T-helper 17 cell (primary cell): Measurements from ENCODE around the gene PDCD1. TPM values are rescaled to one million over a fixed set of nuclear protein-coding genes. Genes with fewer than 3 reads are reported as not detected.
"Not testable (repeated sequence)": the region's sequence is repeated elsewhere in the genome, so short reads cannot be mapped to it uniquely, and the experiment has no call there.

Experiments used
- ATAC-seq: fragments of 150-1000 bp; cut with Tn5 transposase; 2 replicates; pipeline ENCODE4 v1.10.0; 2021; ENCODE audit warnings: mild to moderate bottlenecking, moderate library complexity
- DNase-seq, 3 donors: peaks; one replicate each; pipeline versions ENCODE4 v3.0.0 to v3.0.0-alpha.2; 2020 to 2021
- H3K9me3 ChIP-seq: one replicate; pipeline ENCODE4 v1.7.0; 2013; ENCODE audit warnings: low read length, mild to moderate bottlenecking; ENCODE audit not compliant: control insufficient read depth, poor library complexity, severe bottlenecking
- H3K27ac Mint-ChIP-seq: one replicate; pipeline ENCODE4 v1.8.0; 2022; ENCODE audit warnings: mild to moderate bottlenecking, moderate library complexity, mixed read lengths
- H3K27me3 Mint-ChIP-seq: one replicate; pipeline ENCODE4 v1.8.0; 2022; ENCODE audit warnings: mixed read lengths
- H3K36me3 Mint-ChIP-seq: one replicate; pipeline ENCODE4 v1.8.0; 2022; ENCODE audit warnings: low read depth, mixed read lengths
- H3K4me1 Mint-ChIP-seq: one replicate; pipeline ENCODE4 v1.8.0; 2022; ENCODE audit warnings: mild to moderate bottlenecking, mixed read lengths
- H3K4me3 Mint-ChIP-seq: one replicate; pipeline ENCODE4 v1.8.0; 2022; ENCODE audit warnings: mild to moderate bottlenecking, moderate library complexity, mixed read lengths
- total RNA-seq, 4 donors: library from RNA in 2 of 4; stranded (reverse) in 2 of 4; gene quantifications; one replicate each; pipeline ENCODE4 v1.2.3 and lab custom pipeline; 2022 to 2026

The PDCD1 gene
- total RNA-seq, 2 donors from 2014 or later: 8.1 to 10.4 TPM

DNA sequence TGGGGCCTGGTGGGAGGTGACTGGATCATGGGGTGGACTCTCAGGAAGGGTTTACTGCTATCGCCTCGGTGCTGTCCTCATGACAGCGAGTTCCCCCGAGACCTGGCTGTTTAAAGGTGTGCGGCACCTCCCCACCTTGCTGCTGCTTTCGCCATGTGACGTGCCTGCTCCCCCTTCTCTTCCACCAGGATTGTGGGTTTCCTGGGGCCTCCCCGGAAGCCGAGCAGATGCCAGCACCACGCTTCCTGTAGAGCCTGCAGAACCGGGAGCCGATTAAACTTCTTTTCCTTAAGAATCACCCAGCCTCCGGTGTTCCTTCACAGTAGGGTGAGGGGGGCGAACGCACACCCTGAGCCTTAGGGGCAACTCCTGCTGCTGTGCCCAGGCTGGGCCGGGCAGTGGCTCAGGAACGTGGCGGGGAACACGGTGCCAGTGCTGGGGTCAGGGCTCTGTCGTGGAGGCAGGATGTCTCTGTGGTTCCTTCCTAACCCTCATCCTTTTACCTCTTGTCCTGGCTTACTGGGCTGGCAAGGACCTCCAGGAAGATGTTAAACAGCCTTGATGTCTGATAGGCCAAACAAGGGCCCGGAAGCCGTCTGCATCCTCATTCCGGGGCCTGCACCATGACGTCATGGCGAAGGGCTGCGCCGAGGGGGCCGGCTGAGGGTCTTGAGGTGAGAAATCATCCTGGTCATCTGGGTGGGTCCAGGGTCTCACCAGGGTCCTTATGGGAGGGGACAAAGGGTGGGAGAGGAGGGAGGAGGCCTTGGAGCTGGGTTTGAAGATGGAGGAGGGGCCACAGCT lies 37.0 kb downstream of the PDCD1 start:
- ATAC-seq: no peak
- Mint-ChIP-seq H3K4me3 (no peak overlapping the region), H3K4me1 (peaks cover 9% of the 10 kb centered on the region), H3K36me3 (peaks cover 2% of the 10 kb centered on the region), H3K27me3 (no peaks in the 10 kb centered on the region), H3K27ac (peak overlapping the region; percentile 32)
- no peak for DNase-seq
- no peaks in the 10 kb centered on the region for H3K9me3 ChIP-seq

DNA sequence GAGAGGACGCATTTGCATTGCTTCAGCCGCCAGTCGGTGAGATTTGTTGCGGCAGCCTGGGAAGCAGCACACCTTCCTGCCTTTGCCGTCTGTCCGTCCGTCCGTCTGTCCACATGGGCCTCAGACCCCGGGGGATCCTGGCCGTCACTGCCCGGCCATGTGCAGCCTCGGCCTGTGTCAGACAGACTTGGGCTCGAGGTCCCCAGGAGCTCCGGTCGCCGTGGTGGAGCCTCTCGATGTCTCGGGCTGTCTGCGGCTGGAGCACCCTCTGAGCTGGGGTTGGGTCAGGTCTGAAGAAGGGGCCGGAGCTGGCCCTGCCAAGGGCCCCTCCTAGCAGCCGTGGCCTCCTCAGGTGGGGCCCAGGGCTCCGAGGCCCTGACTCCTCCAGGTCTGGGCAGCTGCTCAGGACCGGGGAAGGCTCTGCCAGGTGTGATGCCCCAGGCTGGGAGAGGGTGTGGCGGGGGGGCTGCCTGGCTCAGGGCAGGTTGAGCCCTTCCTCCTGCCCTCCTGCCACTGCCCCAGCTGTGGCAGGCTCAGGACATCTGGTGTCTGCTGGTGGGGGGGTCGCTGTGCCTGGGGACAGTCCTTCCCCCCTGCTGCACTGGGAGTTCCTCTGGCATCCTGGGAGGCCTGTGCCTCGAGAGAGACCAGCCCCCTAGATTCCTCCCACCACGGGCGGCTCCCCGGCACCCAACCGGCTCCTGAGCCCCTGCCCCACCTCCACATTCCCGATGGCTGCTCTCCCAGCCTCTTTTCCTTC lies 37.9 kb downstream of the PDCD1 start:
- H3K4me3 Mint-ChIP-seq: no peak overlapping the region
- DNase-seq: no peak

DNA sequence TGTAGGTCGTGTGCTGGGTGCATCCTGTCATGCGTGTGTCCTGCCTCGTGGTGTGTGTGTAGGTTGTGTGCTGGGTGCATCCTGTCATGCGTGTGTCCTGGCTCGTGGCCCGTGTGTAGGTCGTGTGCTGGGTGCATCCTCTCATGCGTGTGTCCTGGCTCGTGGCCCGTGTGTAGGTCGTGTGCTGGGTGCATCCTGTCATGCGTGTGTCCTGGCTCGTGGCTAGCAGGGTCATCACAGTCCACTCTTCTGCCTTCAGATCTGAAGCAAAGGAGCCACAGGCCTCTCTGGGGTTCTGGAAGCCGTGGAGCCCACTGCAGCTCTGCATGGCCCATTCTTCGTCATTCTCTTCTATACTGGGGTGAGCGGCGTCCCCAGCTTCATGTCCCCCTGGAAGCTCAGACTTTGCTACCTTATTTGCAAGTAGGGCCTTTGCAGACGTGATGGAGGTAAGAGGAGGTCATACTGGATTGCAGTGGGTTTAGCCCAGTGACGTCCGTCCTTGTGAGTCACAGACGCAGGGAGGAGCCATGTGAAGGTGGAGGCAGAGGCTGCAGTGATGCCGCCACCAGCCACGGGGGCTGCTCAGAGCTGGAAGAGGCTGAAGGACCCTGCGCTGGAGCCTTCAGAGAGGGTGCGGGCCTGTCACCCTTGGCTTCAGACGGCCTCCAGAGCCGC lies 38.6 kb downstream of the PDCD1 start:
- ATAC-seq, H3K27me3 Mint-ChIP-seq, H3K36me3 Mint-ChIP-seq, H3K4me1 Mint-ChIP-seq, H3K27ac Mint-ChIP-seq, H3K4me3 Mint-ChIP-seq, H3K9me3 ChIP-seq: not testable (repeated sequence)
- peak in 1 of 3 donors; percentile 9 for DNase-seq

More for the DNA sequence above, 37.9 kb downstream of the PDCD1 start:
- H3K9me3 ChIP-seq: no peaks in the 10 kb centered on the region
- H3K27ac Mint-ChIP-seq: no peak overlapping the region
- H3K27me3 Mint-ChIP-seq: no peaks in the 10 kb centered on the region
- H3K4me1 Mint-ChIP-seq: peaks cover 9% of the 10 kb centered on the region
- H3K36me3 Mint-ChIP-seq: peaks cover 2% of the 10 kb centered on the region
- no peak for ATAC-seq

DNA sequence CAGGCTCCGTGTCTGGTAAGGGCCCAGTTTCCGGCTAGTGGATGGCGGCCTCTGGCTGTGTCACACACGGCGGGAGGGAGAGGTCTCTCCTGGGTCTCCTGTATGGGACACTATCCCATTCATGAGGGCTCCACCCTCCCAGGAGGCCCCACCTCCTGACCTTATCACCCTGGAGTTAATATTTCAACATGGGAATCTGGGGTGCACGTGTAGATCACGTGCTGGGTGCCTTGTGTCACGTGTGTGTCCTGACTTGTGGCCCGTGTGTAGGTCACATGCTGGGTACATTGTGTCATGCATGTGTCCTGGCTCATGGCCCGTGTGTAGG lies 39.8 kb downstream of the PDCD1 start:
- peaks cover 2% of the 10 kb centered on the region for H3K36me3 Mint-ChIP-seq
- H3K27ac Mint-ChIP-seq: no peak overlapping the region

DNA sequence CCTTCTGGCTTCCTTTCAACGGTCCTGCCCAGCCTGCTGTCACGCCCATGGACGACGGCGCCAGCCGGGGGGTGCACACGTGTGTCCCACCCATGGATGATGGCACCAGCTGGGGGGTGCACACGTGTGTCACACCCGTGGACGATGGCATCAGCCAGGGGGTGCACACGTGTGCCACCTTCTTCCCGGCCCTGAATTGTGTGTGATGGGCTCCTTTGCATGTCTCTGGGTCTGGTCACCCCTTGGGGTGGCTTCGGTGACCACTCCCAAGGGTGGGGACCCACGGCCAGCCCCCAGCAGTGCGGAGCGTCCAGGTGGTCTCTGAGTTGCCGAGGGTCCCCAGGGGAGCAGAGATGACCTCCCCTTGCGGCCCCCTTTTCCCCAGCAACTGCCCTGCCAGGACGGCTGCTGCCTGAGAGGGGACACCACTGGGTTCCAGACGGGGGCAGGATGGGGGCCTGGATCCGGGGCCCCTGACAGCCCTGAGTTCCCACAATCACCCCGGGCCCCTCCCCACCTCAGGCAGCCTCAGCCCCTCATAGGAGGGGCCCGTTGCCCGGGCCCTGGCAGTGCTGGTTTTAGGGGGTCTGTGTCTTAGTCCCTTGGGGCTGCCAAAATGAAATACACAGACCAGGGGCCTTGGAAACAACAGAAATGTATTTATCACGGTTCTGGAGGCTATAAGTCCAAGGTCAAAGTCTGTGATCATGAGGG lies 40.3 kb downstream of the PDCD1 start:
- peaks cover 2% of the 10 kb centered on the region for H3K36me3 Mint-ChIP-seq
- H3K9me3 ChIP-seq: no peaks in the 10 kb centered on the region
- no peak for ATAC-seq
- DNase-seq: no peak
- peaks cover 12% of the 10 kb centered on the region for H3K4me1 Mint-ChIP-seq
- H3K4me3 Mint-ChIP-seq: no peak overlapping the region
- H3K27ac Mint-ChIP-seq: peak overlapping the region; percentile 88
- H3K27me3 Mint-ChIP-seq: no peaks in the 10 kb centered on the region

More for the DNA sequence above, 39.8 kb downstream of the PDCD1 start:
- no peaks in the 10 kb centered on the region for H3K9me3 ChIP-seq
- Mint-ChIP-seq H3K4me3 (no peak overlapping the region), H3K27me3 (no peaks in the 10 kb centered on the region), H3K4me1 (peaks cover 11% of the 10 kb centered on the region)
- ATAC-seq (no peak), DNase-seq (no peak)

DNA sequence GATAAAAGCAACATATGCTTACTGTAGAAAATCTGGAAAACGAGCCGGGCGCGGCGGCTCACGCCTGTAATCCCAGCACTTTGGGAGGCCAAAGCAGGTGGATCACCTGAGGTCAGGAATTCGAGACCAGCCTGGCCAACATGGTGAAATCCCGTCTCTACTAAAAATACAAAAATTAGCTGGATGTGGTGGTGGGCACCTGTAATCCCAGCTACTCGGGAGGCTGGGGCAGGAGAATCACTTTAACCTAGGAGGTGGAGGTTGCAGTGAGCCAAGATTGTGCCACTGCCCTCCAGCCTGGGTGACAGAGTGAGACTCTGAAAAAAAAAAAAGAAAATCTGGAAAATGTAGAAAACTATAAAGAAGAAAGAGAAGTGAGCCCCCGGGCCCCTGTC lies 40.9 kb downstream of the PDCD1 start:
- ATAC-seq, H3K9me3 ChIP-seq, DNase-seq, H3K36me3 Mint-ChIP-seq, H3K27me3 Mint-ChIP-seq: not testable (repeated sequence)
- Mint-ChIP-seq H3K4me1 (peaks cover 12% of the 10 kb centered on the region), H3K27ac (peak overlapping the region; percentile 88), H3K4me3 (peak overlapping the region; percentile 73)

DNA sequence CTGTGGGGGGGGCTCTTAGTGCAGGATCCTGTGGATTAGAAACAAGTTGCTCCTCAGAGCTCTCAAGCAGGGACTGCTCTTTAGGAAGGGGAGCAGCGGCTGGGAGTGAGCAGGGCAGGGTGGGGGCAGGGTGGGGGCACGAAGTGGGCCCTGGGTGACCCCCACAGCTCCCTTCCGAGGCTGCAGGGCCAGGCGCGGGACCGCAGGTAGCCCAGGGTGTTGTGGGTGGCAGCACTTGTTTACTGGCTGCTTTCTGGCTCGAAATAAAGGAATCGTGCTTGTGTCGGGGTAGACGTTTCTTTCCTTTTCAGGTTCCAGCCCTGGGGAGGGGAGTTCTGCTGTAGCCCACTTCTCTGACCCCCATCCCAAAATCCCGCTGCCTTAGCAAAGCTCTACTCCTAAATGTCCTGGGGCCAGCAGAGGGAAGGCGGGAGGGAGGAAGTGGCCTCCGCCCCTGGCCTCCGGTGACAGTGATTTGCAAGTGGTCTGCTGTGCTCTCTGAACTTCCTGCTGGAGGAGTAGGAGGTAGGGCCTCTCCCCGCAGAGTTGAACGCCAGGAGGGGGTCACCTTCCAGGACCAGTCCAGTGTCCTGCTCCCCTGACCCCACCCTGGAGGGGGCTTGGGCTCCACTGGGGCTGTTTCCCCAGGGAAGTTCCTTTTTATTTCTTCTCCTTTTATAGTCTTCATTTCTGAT lies 41.4 kb downstream of the PDCD1 start:
- Mint-ChIP-seq H3K27me3 (no peaks in the 10 kb centered on the region), H3K36me3 (no peaks in the 10 kb centered on the region), H3K4me1 (peaks cover 8% of the 10 kb centered on the region), H3K27ac (peak overlapping the region; percentile 88), H3K4me3 (peak overlapping the region; percentile 73)
- DNase-seq: peak in 1 of 3 donors; percentile 12
- H3K9me3 ChIP-seq: no peaks in the 10 kb centered on the region
- ATAC-seq: no peak

DNA sequence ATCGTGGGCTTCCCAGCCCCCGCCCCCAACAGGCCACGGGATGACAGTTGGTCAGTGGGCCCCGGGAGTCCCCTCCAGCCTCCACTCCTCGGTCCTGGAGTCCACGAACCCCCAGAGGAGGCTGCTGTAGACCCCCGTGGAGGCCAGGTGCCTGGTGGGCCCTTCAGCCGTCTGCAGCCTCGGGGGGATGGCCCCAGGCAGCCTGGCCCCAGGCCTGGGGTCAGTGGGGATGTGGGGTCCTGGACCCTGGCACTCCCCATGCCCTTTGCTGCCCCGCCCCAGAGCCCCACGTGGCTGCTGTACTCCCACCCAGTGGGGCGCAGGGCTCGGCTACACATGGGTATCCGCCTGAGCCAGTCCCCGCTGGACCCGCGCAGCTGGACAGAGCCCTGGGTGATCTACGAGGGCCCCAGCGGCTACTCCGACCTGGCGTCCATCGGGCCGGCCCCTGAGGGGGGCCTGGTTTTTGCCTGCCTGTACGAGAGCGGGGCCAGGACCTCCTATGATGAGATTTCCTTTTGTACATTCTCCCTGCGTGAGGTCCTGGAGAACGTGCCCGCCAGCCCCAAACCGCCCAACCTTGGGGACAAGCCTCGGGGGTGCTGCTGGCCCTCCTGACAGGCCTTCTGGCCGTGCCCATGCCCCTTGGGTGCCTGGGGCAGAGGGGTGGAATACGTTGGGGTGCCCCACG lies 42.1 kb downstream of the PDCD1 start:
- H3K4me3 Mint-ChIP-seq: no peak overlapping the region

DNA sequence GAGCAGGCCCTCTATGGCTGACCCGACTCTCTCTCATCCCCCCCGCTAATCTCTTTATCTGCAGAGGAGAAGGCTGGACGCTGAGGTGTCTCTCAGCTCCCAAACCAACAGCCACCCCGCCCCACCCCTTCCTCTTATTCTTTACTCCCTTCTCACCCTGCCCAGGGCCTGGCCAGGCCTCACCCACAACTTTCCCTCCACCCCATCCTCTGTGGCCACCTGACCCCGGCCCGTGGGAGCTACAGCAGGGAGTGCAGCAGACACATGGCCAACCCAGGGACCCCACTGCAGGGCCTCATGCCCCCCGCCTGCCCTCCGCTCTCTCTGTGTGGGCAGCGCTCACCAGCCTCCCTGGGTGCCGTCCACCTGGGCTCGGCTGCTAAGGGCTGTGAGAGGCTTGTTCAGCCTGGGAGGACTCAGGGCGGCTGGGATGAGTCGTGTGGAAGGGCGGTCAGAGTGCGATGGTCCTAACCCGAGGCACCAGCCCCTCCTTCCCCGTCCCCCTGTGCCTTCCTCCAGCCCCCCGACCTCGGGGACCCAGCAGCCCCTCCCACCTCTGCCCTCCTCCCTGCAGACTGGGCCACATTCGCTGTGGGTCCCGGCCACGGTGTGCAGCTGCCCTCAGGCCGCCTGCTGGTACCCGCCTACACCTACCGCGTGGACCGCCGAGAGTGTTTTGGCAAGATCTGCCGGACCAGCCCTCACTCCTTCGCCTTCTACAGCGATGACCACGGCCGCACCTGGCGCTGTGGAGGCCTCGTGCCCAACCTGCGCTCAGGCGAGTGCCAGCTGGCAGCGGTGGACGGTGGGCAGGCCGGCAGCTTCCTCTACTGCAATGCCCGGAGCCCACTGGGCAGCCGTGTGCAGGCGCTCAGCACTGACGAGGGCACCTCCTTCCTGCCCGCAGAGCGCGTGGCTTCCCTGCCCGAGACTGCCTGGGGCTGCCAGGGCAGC lies 42.9 kb downstream of the PDCD1 start:
- Mint-ChIP-seq H3K36me3 (no peaks in the 10 kb centered on the region), H3K27me3 (no peaks in the 10 kb centered on the region), H3K4me1 (peaks cover 8% of the 10 kb centered on the region), H3K4me3 (no peak overlapping the region), H3K27ac (peak overlapping the region; percentile 78)
- DNase-seq: no peak
- no peaks in the 10 kb centered on the region for H3K9me3 ChIP-seq
- no peak for ATAC-seq

More for the DNA sequence above, 42.1 kb downstream of the PDCD1 start:
- Mint-ChIP-seq H3K27me3 (no peaks in the 10 kb centered on the region), H3K27ac (peak overlapping the region; percentile 88), H3K4me1 (peaks cover 8% of the 10 kb centered on the region), H3K36me3 (no peaks in the 10 kb centered on the region)
- no peaks in the 10 kb centered on the region for H3K9me3 ChIP-seq
- ATAC-seq (no peak), DNase-seq (no peak)

DNA sequence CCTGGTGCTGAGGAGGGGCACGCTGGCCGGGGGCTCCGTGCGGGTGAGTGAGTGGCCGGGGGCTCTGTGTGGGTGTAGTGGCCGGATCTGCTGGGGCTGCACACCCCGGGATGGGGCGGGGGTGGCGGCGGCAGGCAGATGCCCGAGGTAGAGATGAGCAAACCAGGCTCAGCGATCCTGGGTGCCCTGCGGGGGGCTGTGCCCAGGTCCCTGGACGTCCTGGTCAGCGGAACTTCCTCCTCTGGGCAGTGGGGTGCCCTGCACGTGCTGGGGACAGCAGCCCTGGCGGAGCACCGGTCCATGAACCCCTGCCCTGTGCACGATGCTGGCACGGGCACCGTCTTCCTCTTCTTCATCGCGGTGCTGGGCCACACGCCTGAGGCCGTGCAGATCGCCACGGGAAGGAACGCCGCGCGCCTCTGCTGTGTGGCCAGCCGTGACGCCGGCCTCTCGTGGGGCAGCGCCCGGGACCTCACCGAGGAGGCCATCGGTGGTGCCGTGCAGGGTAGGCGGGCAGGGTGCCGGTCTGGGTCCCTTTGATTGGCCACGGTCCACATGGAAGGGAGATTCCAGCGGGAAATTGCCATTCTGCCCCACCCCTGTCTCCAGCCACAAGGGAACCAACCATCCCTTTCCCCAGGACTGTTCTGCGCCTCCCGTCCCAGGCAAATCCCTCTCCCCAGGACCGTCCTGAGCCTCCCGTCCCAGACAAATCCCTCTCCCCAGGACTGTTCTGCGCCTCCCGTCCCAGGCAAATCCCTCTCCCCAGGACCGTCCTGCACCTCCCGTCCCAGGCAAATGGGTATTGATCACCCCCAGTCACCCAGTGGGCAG lies 43.8 kb downstream of the PDCD1 start:
- DNase-seq: no peak
- peak overlapping the region; percentile 78 for H3K27ac Mint-ChIP-seq

DNA sequence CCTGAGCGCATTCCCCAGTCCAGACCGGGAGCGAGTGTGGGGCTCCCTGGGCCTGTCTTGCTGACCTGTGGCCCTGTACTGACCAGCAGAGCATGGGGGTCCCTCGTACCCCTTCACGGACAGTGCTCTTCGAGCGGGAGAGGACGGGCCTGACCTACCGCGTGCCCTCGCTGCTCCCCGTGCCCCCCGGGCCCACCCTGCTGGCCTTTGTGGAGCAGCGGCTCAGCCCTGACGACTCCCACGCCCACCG lies 44.4 kb downstream of the PDCD1 start:
- ATAC-seq: no peak
- no peak for DNase-seq
- Mint-ChIP-seq H3K27me3 (no peaks in the 10 kb centered on the region), H3K4me1 (peaks cover 8% of the 10 kb centered on the region), H3K36me3 (no peaks in the 10 kb centered on the region), H3K4me3 (no peak overlapping the region), H3K27ac (peak overlapping the region; percentile 78)
- no peaks in the 10 kb centered on the region for H3K9me3 ChIP-seq

More for the DNA sequence above, 43.8 kb downstream of the PDCD1 start:
- Mint-ChIP-seq H3K4me3 (no peak overlapping the region), H3K27me3 (no peaks in the 10 kb centered on the region), H3K36me3 (no peaks in the 10 kb centered on the region), H3K4me1 (peaks cover 8% of the 10 kb centered on the region)
- ATAC-seq: no peak
- no peaks in the 10 kb centered on the region for H3K9me3 ChIP-seq
